Pancreas (tissue), 10 donors: Measurements from ENCODE around the gene SERGEF. TPM values are rescaled to one million over a fixed set of nuclear protein-coding genes. Genes with fewer than 3 reads are reported as not detected.
"Not testable (repeated sequence)": the region's sequence is repeated elsewhere in the genome, so short reads cannot be mapped to it uniquely, and the experiment has no call there.

ENCODE experiments used
- ATAC-seq, 4 donors: fragments of 200-7000 bp; cut with Tn5 transposase; one replicate each; pipeline versions ENCODE4 v1.8.0 to v1.9.1; 2020; ENCODE audit warnings: mild to moderate bottlenecking in 4 of 4, moderate library complexity in 4 of 4
- DNase-seq, 6 donors: peaks; one replicate each; pipeline ENCODE4 v3.0.0-alpha.2; 2020
- FAIRE-seq: peaks from 2 replicates; lab custom pipeline; 2012; peaks lifted over from hg19 to GRCh38; lab: Jason Lieb, UNC
- H3K27ac ChIP-seq, 4 donors: fragments of 200-600 bp; sonication (generic); 1 replicate in 3 of 4; 2 replicates in 1 of 4; pipeline versions ENCODE4 v1.5.0 to v1.8.0; 2020
- H3K27me3 ChIP-seq, 4 donors: fragments of 200-600 bp; one replicate each; pipeline ENCODE4 v1.8.0; 2021
- H3K36me3 ChIP-seq, 3 donors: fragments of 200-600 bp; sonication (generic) in 1 of 3; one replicate each; pipeline versions ENCODE4 v1.5.0 to v1.8.0; 2020 to 2021
- H3K4me1 ChIP-seq, 3 donors: fragments of 200-600 bp; one replicate each; pipeline ENCODE4 v1.8.0; 2021
- H3K4me3 ChIP-seq, 4 donors: fragments of 200-600 bp; sonication (generic) in 2 of 4; one replicate each; pipeline versions ENCODE4 v1.5.0 to v1.8.0; 2020 to 2021
- H3K9me3 ChIP-seq, 4 donors: fragments of 200-600 bp; one replicate each; pipeline ENCODE4 v1.8.0; 2021
- CTCF ChIP-seq, 4 donors: fragments of 200-600 bp; sonication (generic) in 3 of 4; IDR thresholded peaks; one replicate each; pipeline versions ENCODE4 v1.5.0 to v1.8.0; 2021; ENCODE audit warnings: antibody characterized with exemption in 4 of 4
- WGBS, 2 donors: extraction: QIAGEN DNeasy Blood & Tissue Kit; methylation state at CpG; one replicate each; pipeline ENCODE4 v1.1.7; 2013; 5-methylcytosine and 5-hydroxymethylcytosine counted together
- intact Hi-C, 3 donors: fragments of 100-400 bp; cut with DNase I; formaldehyde crosslinking; loops; one replicate each; pipeline versions ENCODE4 v1.11.1 to v1.14.2; 2022
- polyA plus RNA-seq, 2 donors: library from polyadenylated mRNA; stranded (reverse); fragments of 200-250 nt; gene quantifications; one replicate each; pipeline ENCODE4 v1.2.3, GENCODE V29; 2013
- total RNA-seq, 6 donors: library from RNA; stranded (reverse); fragmentation: NEBNext Ultra II Directional in 4 of 6; extraction: Animal tissue kit (Norgen Biotek cat#: 25700) in 4 of 6; gene quantifications; one replicate each; pipeline versions ENCODE4 v1.2.1 to v1.2.4, GENCODE V29; 2021 to 2023
- donor health status: healthy with polysubstance abuse.
- donor health status: DM: no; HTN: no; CAD: no; lungs with moderate emphysema.
- donor health status: DM: no; HTN: no; CAD: no.
- donor health status: control.
- donor health status: control.
- donor health status: Bipolar disorder and iron deficiency.
- donor health status: DM: yes; HTN: yes; CAD: no.
- donor health status: DM: no; HTN: no; CAD: no.
- donor health status: DM: no; HTN: no; CAD: no.
- donor health status: DM: yes; HTN: yes; CAD: no.

SERGEF gene
- total and polyA plus RNA-seq, 8 donors: 17.8 to 101 (median 24.5) TPM

GRCh38 chr11:17901481-17901880 lies 111.4 kb downstream of the SERGEF start:
- Histone ChIP-seq H3K9me3 (no peaks in the 10 kb centered on the region), H3K27me3 (no peaks in the 10 kb centered on the region), H3K27ac (no peak overlapping the region), H3K4me1 (no peaks in the 10 kb centered on the region), H3K36me3 (no peaks in the 10 kb centered on the region), H3K4me3 (no peak overlapping the region)
- ATAC-seq: no peak
- 93 to 100% methylated on average over 2 of the region's 2 CpGs for WGBS, 2 donors
- TF ChIP-seq CTCF (IDR thresholded peaks at IDR 0.05): no peak
- FAIRE-seq: no peak
- intact Hi-C loops: no loop called here
- DNase-seq: no peak

GRCh38 chr11:17898782-17899181 lies 114.1 kb downstream of the SERGEF start:
- no peak for ATAC-seq
- no peak for FAIRE-seq
- Histone ChIP-seq H3K9me3 (no peaks in the 10 kb centered on the region), H3K4me3 (no peak overlapping the region), H3K27ac (no peak overlapping the region), H3K27me3 (no peaks in the 10 kb centered on the region), H3K36me3 (no peaks in the 10 kb centered on the region), H3K4me1 (no peaks in the 10 kb centered on the region)
- intact Hi-C loops: no loop called here
- 85 to 88% methylated on average over 3 of the region's 3 CpGs for WGBS, 2 donors
- DNase-seq: no peak
- no peak for TF ChIP-seq CTCF (IDR thresholded peaks at IDR 0.05)

DNA sequence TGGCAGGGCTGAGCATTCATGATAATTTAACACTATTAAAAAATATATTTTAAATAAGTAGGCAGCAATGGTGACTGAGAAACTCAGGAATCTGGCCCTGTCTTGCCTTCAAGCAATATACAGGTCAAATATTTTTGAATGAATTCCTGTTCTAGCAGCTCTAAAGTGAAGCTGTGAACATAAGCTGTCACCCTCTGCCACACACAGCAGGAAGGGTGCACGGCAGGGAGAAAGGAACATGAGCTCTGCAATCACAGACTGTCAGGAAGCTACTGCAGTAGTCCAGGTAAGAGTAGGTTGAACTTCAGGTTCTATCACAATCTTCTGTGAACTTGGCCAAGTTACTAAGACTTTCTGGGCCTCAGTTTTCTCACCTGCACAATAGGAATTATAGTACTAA lies 114.8 kb downstream of the SERGEF start:
- Histone ChIP-seq H3K9me3 (no peaks in the 10 kb centered on the region), H3K27ac (no peak overlapping the region), H3K4me3 (no peak overlapping the region), H3K27me3 (no peaks in the 10 kb centered on the region), H3K4me1 (no peaks in the 10 kb centered on the region), H3K36me3 (no peaks in the 10 kb centered on the region)
- intact Hi-C loops: no loop called here
- ATAC-seq (no peak), DNase-seq (no peak), FAIRE-seq (no peak)
- 87 to 91% methylated on average over 1 of the region's 1 CpG for WGBS, 2 donors
- no peak for TF ChIP-seq CTCF (IDR thresholded peaks at IDR 0.05)

DNA sequence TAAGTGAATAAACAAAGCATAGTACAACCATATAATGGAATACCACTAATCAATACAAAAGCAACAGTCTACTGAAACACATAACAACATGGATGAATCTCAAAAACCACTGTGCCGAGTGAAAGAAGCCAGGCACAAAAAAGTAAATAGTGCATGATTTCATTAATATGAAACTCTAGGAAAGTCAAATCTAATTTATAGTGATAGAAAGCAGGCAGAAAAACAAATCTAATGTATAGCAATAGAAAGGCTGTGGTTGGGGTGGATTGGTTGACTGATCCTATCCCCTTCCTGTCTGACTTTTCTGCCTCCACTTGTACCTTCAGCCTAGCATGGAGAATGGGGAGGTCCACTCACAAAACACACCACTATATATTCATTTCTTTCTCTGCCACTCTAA lies 115.4 kb downstream of the SERGEF start:
- ATAC-seq: no peak
- no peak for TF ChIP-seq CTCF (IDR thresholded peaks at IDR 0.05)
- no peaks in the 10 kb centered on the region for H3K4me1 ChIP-seq
- no peak overlapping the region for H3K27ac ChIP-seq
- H3K4me3 ChIP-seq: no peak overlapping the region
- H3K27me3 ChIP-seq: no peaks in the 10 kb centered on the region
- no peaks in the 10 kb centered on the region for H3K9me3 ChIP-seq
- no peaks in the 10 kb centered on the region for H3K36me3 ChIP-seq
- intact Hi-C loops: no loop called here
- FAIRE-seq: no peak
- WGBS, 2 donors: 95 to 100% methylated on average over 1 of the region's 1 CpG
- no peak for DNase-seq

- WGBS, 2 donors: 96 to 98% methylated on average over 5 of the region's 6 CpGs
- intact Hi-C loops, H3K9me3 ChIP-seq, ATAC-seq, H3K27me3 ChIP-seq, FAIRE-seq, H3K36me3 ChIP-seq, DNase-seq, H3K27ac ChIP-seq, H3K4me3 ChIP-seq, H3K4me1 ChIP-seq: not testable (repeated sequence)
Measured at GRCh38 chr11:17896496-17897151, 116.2 kb downstream of the SERGEF start.
